ENCODE measurements around the gene OR2Y1. TPM values are rescaled to one million over a fixed set of nuclear protein-coding genes. Genes with fewer than 3 reads are reported as not detected.

Gene OR2Y1
- polyA plus RNA-seq, 1 donor (not counting 4 experiments of a cell fraction or from before 2014, with no cell fraction given) = not detected

DNA sequence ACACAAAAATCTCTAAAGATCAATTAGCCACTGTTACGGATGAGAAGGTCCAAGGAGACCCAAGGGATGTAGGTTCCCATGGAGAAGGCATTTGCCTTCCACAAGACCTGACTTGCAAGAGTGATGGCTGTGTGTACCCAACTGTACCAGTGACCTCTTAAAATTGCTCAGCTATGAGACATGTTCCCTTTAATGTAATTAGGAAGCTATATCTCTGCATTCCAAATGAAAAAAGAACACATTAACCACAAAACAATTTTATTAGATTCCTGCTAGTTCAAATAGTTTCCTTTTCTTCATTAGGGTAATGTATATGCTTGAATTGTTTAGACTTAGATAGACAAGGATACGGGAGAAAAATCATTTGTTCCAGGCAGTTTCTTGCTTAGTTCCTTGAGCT, 3.3 kb downstream of the OR2Y1 start:
- Histone ChIP-seq H4K20me1 (ENCODE audit: control insufficient read depth, extremely low read depth, insufficient read depth, low read length) (no peaks in the 10 kb centered on the region), H3K27me3 (ENCODE audit: control insufficient read depth, extremely low read depth, insufficient read depth, low read length) (no peaks in the 10 kb centered on the region), H2AFZ (ENCODE audit: control insufficient read depth, low read length) (no peak overlapping the region), H3K4me1 (ENCODE audit: control insufficient read depth, extremely low read depth, insufficient read depth, low read length) (no peaks in the 10 kb centered on the region), H3K79me2 (ENCODE audit: control insufficient read depth, insufficient read depth, low read length) (no peaks in the 10 kb centered on the region), H3K4me3 (ENCODE audit: control insufficient read depth in 2 of 3, extremely low read depth in 1 of 3, insufficient read depth in 2 of 3, low read depth in 1 of 3, low read length in 3 of 3) (no peak overlapping the region), H3K9me3 (ENCODE audit: control insufficient read depth, low read depth, low read length) (no peaks in the 10 kb centered on the region), H3K9me1 (ENCODE audit: control insufficient read depth, extremely low read depth, insufficient read depth, low read length) (no peaks in the 10 kb centered on the region), H3K36me3 (ENCODE audit: control insufficient read depth in 2 of 2, extremely low read depth in 1 of 2, insufficient read depth in 2 of 2, low read length in 2 of 2) (no peaks in the 10 kb centered on the region), H3K4me2 (ENCODE audit: control insufficient read depth, extremely low read depth, insufficient read depth, low read depth, low read length) (no peak overlapping the region), H3K27ac (ENCODE audit: control insufficient read depth, insufficient read depth, low read length) (no peak overlapping the region), H3K9ac (ENCODE audit: control insufficient read depth, extremely low read depth, insufficient read depth, low read length) (no peak overlapping the region)
- DNase-seq (ENCODE audit: low read depth, low spot score) (no peak), FAIRE-seq (no peak)
- dilution Hi-C loops (cut with MboI; ENCODE audit: extremely low pct_ligation_motif_present, low sequenced_read_pairs) = no loop called here
- TF ChIP-seq EZH2 (IDR thresholded peaks at IDR 0.05; ENCODE audit: low read length) (no peak), CTCF (optimal IDR thresholded peaks at IDR 0.05 in 1 of 3, IDR thresholded peaks at IDR 0.05 in 1 of 3, conservative IDR thresholded peaks at IDR 0.05 in 1 of 3; ENCODE audit: extremely low read depth in 1 of 3, insufficient read depth in 2 of 3, low read length in 3 of 3) (no peak)

DNA sequence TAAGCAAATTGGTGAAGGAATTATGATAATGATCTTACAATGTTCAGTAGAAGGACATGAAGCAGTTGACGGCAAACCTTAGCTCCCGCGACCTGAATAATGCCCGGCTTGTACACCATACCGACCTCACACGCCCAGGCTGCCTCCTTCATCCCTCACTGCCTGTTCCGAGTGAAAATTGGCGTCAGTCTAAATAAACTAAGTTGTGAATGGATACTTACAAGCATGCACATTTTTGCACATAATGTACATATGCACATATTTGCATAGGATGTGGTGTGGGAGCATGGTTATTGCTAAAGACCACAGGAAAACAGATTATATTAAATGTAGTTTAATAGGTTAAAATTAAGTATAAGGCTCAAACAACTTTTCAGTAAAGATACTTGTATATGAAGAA, 14.9 kb downstream of the OR2Y1 start:
- H3K4me3 ChIP-seq (ENCODE audit: control insufficient read depth in 2 of 3, extremely low read depth in 1 of 3, insufficient read depth in 2 of 3, low read depth in 1 of 3, low read length in 3 of 3) = no peak overlapping the region
- H3K4me2 ChIP-seq (ENCODE audit: control insufficient read depth, extremely low read depth, insufficient read depth, low read depth, low read length) = no peak overlapping the region
- no peaks in the 10 kb centered on the region for H3K9me1 ChIP-seq (ENCODE audit: control insufficient read depth, extremely low read depth, insufficient read depth, low read length)
- FAIRE-seq = no peak
- no peaks in the 10 kb centered on the region for H3K27me3 ChIP-seq (ENCODE audit: control insufficient read depth, extremely low read depth, insufficient read depth, low read length)
- no peak for DNase-seq (ENCODE audit: low read depth, low spot score)
- H3K4me1 ChIP-seq (ENCODE audit: control insufficient read depth, extremely low read depth, insufficient read depth, low read length) = no peaks in the 10 kb centered on the region
- no peak overlapping the region for H2AFZ ChIP-seq (ENCODE audit: control insufficient read depth, low read length)
- dilution Hi-C loops (cut with MboI; ENCODE audit: extremely low pct_ligation_motif_present, low sequenced_read_pairs) = no loop called here
- TF ChIP-seq EZH2 (IDR thresholded peaks at IDR 0.05; ENCODE audit: low read length) (no peak), CTCF (optimal IDR thresholded peaks at IDR 0.05 in 1 of 3, IDR thresholded peaks at IDR 0.05 in 1 of 3, conservative IDR thresholded peaks at IDR 0.05 in 1 of 3; ENCODE audit: extremely low read depth in 1 of 3, insufficient read depth in 2 of 3, low read length in 3 of 3) (no peak)
- no peak overlapping the region for H3K9ac ChIP-seq (ENCODE audit: control insufficient read depth, extremely low read depth, insufficient read depth, low read length)
- H3K27ac ChIP-seq (ENCODE audit: control insufficient read depth, insufficient read depth, low read length) = no peak overlapping the region
- H3K9me3 ChIP-seq (ENCODE audit: control insufficient read depth, low read depth, low read length) = no peaks in the 10 kb centered on the region
- H4K20me1 ChIP-seq (ENCODE audit: control insufficient read depth, extremely low read depth, insufficient read depth, low read length) = no peaks in the 10 kb centered on the region
- H3K36me3 ChIP-seq (ENCODE audit: control insufficient read depth in 2 of 2, extremely low read depth in 1 of 2, insufficient read depth in 2 of 2, low read length in 2 of 2) = no peaks in the 10 kb centered on the region
- H3K79me2 ChIP-seq (ENCODE audit: control insufficient read depth, insufficient read depth, low read length) = no peaks in the 10 kb centered on the region

Measured in keratinocyte (primary cell).